Neural cell (in vitro differentiated cells): ENCODE measurements around the gene ZCCHC24.

ENCODE experiments used
- CTCF ChIP-seq: fragments of 450-650 bp; IDR thresholded peaks from 2 replicates; pipeline ENCODE4 v1.5.1; 2014; ENCODE audit warnings: antibody characterized with exemption, mild to moderate bottlenecking, moderate library complexity; ENCODE audit not compliant: poor library complexity, severe bottlenecking
- EZH2 ChIP-seq: fragments of 200-600, 300-800 bp; shearing (Covaris generic), sonication (generic); IDR thresholded peaks from 2 replicates; pipeline ENCODE4 v1.6.1; 2014; ENCODE audit warnings: antibody characterized with exemption, low read length, borderline replicate concordance, mild to moderate bottlenecking; ENCODE audit not compliant: insufficient read depth, poor library complexity, severe bottlenecking
- MXI1 ChIP-seq: fragments of 450-650 bp; conservative IDR thresholded peaks from 2 replicates; pipeline ENCODE4 v1.6.1; 2014; ENCODE audit warnings: antibody characterized with exemption, mild to moderate bottlenecking; ENCODE audit not compliant: poor library complexity, severe bottlenecking
- POLR2AphosphoS5 ChIP-seq: IDR thresholded peaks from 2 replicates; pipeline ENCODE4 v1.6.1; 2012
- RAD21 ChIP-seq: fragments of 450-650 bp; conservative IDR thresholded peaks from 2 replicates; pipeline ENCODE4 v1.6.1; 2014; ENCODE audit warnings: antibody characterized with exemption, mild to moderate bottlenecking, moderate library complexity
- TAF1 ChIP-seq: IDR thresholded peaks from 2 replicates; pipeline ENCODE4 v1.6.1; 2012; ENCODE audit warnings: low read depth

DNA sequence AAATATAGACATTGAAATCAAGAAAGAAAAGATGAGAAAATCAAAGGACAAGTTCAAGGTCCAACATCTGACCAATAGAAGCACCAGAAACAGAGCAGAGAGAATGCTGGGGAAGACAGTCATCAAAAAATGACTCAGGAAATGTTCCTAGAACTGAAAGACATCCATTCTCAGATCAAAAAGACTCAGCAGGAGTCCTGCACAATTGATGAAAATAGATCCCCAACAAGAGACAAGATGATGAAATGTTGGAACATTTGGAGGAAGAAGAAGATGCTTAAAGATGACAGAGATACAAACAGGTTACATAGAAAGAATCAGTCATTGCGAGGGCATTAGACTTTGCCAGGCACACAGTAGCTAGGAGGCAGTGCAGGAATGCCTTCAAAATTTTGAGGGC, 36.9 kb upstream of the ZCCHC24 start:
- no peak for TF ChIP-seq CTCF
- TF ChIP-seq TAF1: no peak
- TF ChIP-seq EZH2: no peak
- TF ChIP-seq RAD21: no peak
- no peak for TF ChIP-seq POLR2AphosphoS5
- TF ChIP-seq MXI1: no peak
